H7 (cell line): ENCODE data around the gene SDK2. TPM values are rescaled to one million over a fixed set of nuclear protein-coding genes. Genes with fewer than 3 reads are reported as not detected.

ENCODE experiments used
- DNase-seq: peaks from one replicate; pipeline ENCODE4 v3.0.0; 2012
- H3K27me3 ChIP-seq: 2 replicates; pipeline ENCODE4 v1.6.0; 2011; ENCODE audit warnings: mild to moderate bottlenecking, low read length; ENCODE audit not compliant: control insufficient read depth, insufficient read depth
- H3K36me3 ChIP-seq: replicated peaks from 2 replicates; pipeline ENCODE4 v1.5.1; 2011; ENCODE audit warnings: low read length; ENCODE audit not compliant: control insufficient read depth, insufficient read depth
- H3K4me3 ChIP-seq: 2 replicates; pipeline ENCODE4 v1.5.1; 2011; ENCODE audit warnings: low read depth, mild to moderate bottlenecking, control low read depth, low read length, moderate library complexity; ENCODE audit not compliant: insufficient read depth
- total RNA-seq: library from RNA; depleted of rRNA; stranded (reverse); fragments of >200 nt; shearing (Covaris generic); gene quantifications from 2 replicates; pipeline ENCODE4 v1.2.3, GENCODE V29; 2014; rRNA removed

The SDK2 gene
- total RNA-seq: 12.1 and 14.7 TPM in 2 replicates

- peak; percentile 86 for DNase-seq
- H3K4me3 ChIP-seq: peak within 1 kb of the TSS; percentile 73
- no peaks in the 10 kb centered on the region for H3K36me3 ChIP-seq
- peaks cover 55% of the 10 kb centered on the region for H3K27me3 ChIP-seq
Observed at GRCh38 chr17:73644145-73645049, at the start of gene SDK2. SDK2 (minus strand) TSS chr17:73644445; CDS start chr17:73644088, 357 bp downstream.

GRCh38 chr17:73693071-73693470, 48.8 kb upstream of the SDK2 start:
- H3K36me3 ChIP-seq: no peaks in the 10 kb centered on the region
- no peak overlapping the region for H3K4me3 ChIP-seq
- no peaks in the 10 kb centered on the region for H3K27me3 ChIP-seq
- no peak for DNase-seq

- no peak overlapping the region for H3K4me3 ChIP-seq
- H3K36me3 ChIP-seq: no peaks in the 10 kb centered on the region
- no peaks in the 10 kb centered on the region for H3K27me3 ChIP-seq
- no peak for DNase-seq
Observed at GRCh38 chr17:73691321-73691766, 47.1 kb upstream of the SDK2 start.

GRCh38 chr17:73690676-73691075, 46.4 kb upstream of the SDK2 start:
- Histone ChIP-seq H3K4me3 (no peak overlapping the region), H3K36me3 (no peaks in the 10 kb centered on the region)
- peak; percentile 75 for DNase-seq

GRCh38 chr17:73689596-73690275, 45.5 kb upstream of the SDK2 start:
- Histone ChIP-seq H3K4me3 (no peak overlapping the region), H3K27me3 (no peaks in the 10 kb centered on the region), H3K36me3 (no peaks in the 10 kb centered on the region)
- DNase-seq: no peak

More at GRCh38 chr17:73690676-73691075, 46.4 kb upstream of the SDK2 start:
- H3K27me3 ChIP-seq: no peaks in the 10 kb centered on the region

- no peaks in the 10 kb centered on the region for H3K36me3 ChIP-seq
- H3K4me3 ChIP-seq: no peak overlapping the region
- DNase-seq: no peak
- H3K27me3 ChIP-seq: no peaks in the 10 kb centered on the region
Observed at GRCh38 chr17:73686961-73687360, 42.7 kb upstream of the SDK2 start.

- Histone ChIP-seq H3K36me3 (no peaks in the 10 kb centered on the region), H3K27me3 (no peaks in the 10 kb centered on the region), H3K4me3 (no peak overlapping the region)
- DNase-seq: peak; percentile 51
Observed at GRCh38 chr17:73686126-73686525, 41.9 kb upstream of the SDK2 start.

- H3K27me3 ChIP-seq: no peaks in the 10 kb centered on the region
- H3K4me3 ChIP-seq: no peak overlapping the region
- DNase-seq: no peak
- no peaks in the 10 kb centered on the region for H3K36me3 ChIP-seq
Observed at GRCh38 chr17:73684183-73684582, 39.9 kb upstream of the SDK2 start.

GRCh38 chr17:73683771-73684170, 39.5 kb upstream of the SDK2 start:
- Histone ChIP-seq H3K36me3 (no peaks in the 10 kb centered on the region), H3K27me3 (no peaks in the 10 kb centered on the region), H3K4me3 (no peak overlapping the region)
- DNase-seq: no peak

GRCh38 chr17:73681946-73682345, 37.7 kb upstream of the SDK2 start:
- H3K27me3 ChIP-seq: no peaks in the 10 kb centered on the region
- DNase-seq: no peak
- H3K4me3 ChIP-seq: no peak overlapping the region
- H3K36me3 ChIP-seq: no peaks in the 10 kb centered on the region

- Histone ChIP-seq H3K27me3 (no peaks in the 10 kb centered on the region), H3K36me3 (no peaks in the 10 kb centered on the region), H3K4me3 (no peak overlapping the region)
- DNase-seq: no peak
Observed at GRCh38 chr17:73679476-73679875, 35.2 kb upstream of the SDK2 start.

GRCh38 chr17:73678999-73679398, 34.8 kb upstream of the SDK2 start:
- no peak for DNase-seq
- H3K27me3 ChIP-seq: no peaks in the 10 kb centered on the region
- H3K36me3 ChIP-seq: no peaks in the 10 kb centered on the region
- no peak overlapping the region for H3K4me3 ChIP-seq

GRCh38 chr17:73669771-73670170, 25.5 kb upstream of the SDK2 start:
- no peak for DNase-seq
- H3K36me3 ChIP-seq: no peaks in the 10 kb centered on the region
- H3K4me3 ChIP-seq: no peak overlapping the region
- no peaks in the 10 kb centered on the region for H3K27me3 ChIP-seq

- no peak overlapping the region for H3K4me3 ChIP-seq
- H3K27me3 ChIP-seq: no peaks in the 10 kb centered on the region
- H3K36me3 ChIP-seq: no peaks in the 10 kb centered on the region
- DNase-seq: no peak
Observed at GRCh38 chr17:73667181-73667959, 23.1 kb upstream of the SDK2 start.
